ENCODE measurements around the gene COL9A3. TPM values are rescaled to one million over a fixed set of nuclear protein-coding genes. Genes with fewer than 3 reads are reported as not detected.

The COL9A3 gene
- total RNA-seq, 1 donor from 2014 or later, result 2.1 TPM

DNA sequence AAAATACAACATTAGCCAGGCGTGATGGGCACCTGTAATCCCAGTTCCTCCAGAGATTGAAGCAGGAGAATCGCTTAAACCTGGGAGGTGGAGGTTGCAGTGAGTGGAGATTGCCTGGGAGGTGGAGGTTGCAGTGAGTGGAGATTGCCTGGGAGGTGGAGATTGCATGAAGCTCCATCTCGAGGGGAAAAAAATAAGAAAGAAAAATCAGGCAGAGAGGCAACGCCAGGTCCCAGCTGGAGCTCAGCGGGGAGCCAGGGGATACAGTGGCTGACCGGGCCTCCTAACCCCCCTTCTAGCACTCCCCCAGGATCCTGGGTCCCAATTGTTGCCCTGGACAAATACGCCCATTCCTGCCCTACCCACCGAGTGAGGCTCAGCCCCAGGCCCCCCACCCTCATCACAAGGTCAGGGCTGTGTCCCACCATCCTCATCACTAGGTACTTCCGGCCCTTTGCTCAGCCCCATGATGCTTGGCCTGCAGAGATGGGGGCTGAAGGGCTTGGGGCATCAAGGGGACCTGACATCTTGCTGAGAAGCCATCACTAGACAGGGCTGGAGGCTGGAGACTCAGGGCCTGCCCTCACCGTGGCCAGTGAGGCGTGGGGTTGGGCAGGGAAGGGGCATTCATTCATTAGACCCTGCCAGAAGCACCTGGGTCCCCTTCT lies 10.3 kb upstream of the COL9A3 start:
- Histone ChIP-seq H3K36me3 (peaks cover 39% of the 10 kb centered on the region), H3K4me1 (peaks cover 66% of the 10 kb centered on the region), H3K27ac (replicated peaks) (peak overlapping the region; percentile 91), H3K4me3 (peak overlapping the region; percentile 99), H3K9me3 (replicated peaks) (no peaks in the 10 kb centered on the region), H3K27me3 (ENCODE audit: low read depth) (no peaks in the 10 kb centered on the region)
- intact Hi-C loops (cut with micrococcal nuclease), result no loop called here
- no peak for DNase-seq
- TF ChIP-seq, protein P1, sequence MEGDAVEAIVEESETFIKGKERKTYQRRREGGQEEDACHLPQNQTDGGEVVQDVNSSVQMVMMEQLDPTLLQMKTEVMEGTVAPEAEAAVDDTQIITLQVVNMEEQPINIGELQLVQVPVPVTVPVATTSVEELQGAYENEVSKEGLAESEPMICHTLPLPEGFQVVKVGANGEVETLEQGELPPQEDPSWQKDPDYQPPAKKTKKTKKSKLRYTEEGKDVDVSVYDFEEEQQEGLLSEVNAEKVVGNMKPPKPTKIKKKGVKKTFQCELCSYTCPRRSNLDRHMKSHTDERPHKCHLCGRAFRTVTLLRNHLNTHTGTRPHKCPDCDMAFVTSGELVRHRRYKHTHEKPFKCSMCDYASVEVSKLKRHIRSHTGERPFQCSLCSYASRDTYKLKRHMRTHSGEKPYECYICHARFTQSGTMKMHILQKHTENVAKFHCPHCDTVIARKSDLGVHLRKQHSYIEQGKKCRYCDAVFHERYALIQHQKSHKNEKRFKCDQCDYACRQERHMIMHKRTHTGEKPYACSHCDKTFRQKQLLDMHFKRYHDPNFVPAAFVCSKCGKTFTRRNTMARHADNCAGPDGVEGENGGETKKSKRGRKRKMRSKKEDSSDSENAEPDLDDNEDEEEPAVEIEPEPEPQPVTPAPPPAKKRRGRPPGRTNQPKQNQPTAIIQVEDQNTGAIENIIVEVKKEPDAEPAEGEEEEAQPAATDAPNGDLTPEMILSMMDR (IDR thresholded peaks at IDR 0.05; ENCODE audit: borderline replicate concordance), result no peak

DNA sequence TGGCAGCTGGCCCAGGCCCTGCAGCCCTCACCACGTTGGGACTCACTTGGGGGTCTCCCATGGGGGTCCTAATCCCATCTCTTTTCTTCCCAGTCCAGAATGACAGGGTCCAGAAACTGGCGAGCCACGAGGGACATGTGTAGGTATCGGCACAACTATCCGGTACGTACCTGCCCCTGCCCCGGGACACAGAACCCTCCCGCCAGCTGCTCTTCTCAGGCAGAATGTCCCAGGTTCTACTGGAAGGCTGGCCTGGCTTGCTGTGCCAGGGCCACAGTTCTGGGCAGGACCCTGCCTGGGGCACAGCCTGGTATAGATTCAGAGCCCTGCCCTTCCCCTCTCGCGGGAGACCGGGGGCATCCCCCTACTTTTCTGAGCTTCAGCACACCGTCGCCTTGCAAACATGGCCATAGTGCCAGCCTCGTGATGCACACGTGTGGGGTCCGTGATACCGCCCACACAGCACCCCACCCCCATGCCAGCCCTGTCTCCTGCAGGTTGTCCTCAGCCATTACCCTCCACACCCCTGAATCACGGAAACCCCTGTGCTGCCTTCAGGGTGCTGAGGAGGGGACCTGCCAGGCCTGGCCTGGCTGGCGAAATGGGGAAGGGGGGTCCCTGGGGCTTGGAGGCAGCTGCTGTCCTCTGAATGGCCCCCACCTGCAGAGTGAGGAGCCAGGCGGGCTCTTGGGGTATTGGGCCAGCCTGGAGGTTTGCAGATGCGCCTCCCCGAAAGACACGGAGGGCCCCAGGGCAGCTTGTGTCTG lies 9.2 kb upstream of the COL9A3 start:
- DNase-seq, result no peak

DNA sequence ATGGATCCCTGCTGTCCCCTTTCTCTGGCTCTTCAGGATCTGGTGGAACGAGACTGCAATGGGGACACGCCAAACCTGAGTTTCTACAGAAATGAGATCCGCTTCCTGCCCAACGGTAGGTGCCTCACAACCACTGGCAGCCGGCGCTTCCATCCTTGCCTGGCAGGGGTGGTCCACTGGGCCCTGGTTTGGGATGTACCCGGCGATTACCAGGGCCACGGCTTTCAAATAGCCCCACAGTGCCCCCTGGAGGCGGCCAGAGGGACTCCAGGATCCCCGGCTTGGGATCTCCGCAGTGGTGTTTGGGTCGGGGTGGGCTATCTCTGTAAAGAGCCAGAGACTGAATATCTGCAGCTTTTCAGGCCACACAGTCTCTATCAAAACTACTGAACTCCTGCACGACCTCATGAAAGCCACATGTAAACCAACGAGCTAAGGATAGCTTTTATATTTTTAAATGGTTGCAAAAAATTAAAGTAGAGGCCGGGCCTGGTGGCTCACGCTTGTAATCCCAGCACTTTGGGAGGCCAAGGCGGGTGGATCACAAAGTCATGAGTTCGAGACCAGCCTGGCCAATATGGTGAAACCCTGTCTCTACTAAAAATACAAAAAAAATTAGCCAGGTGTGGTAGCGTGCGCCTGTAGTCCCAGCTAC lies 8.5 kb upstream of the COL9A3 start:
- Histone ChIP-seq H3K27me3 (ENCODE audit: low read depth) (no peaks in the 10 kb centered on the region), H3K9me3 (replicated peaks) (no peaks in the 10 kb centered on the region), H3K27ac (replicated peaks) (no peak overlapping the region), H3K4me1 (peaks cover 49% of the 10 kb centered on the region), H3K36me3 (peaks cover 55% of the 10 kb centered on the region), H3K4me3 (no peak overlapping the region)
- DNase-seq, result peak; percentile 73
- TF ChIP-seq, protein P1 (IDR thresholded peaks at IDR 0.05; ENCODE audit: borderline replicate concordance), result peak; percentile 95
- intact Hi-C loops (cut with micrococcal nuclease), result no loop called here

More for the DNA sequence above, 9.2 kb upstream of the COL9A3 start:
- H3K27ac ChIP-seq (replicated peaks), result no peak overlapping the region
- H3K36me3 ChIP-seq, result peaks cover 50% of the 10 kb centered on the region
- TF ChIP-seq, protein P1 (IDR thresholded peaks at IDR 0.05; ENCODE audit: borderline replicate concordance), result no peak
- H3K4me1 ChIP-seq, result peaks cover 56% of the 10 kb centered on the region
- no peak overlapping the region for H3K4me3 ChIP-seq
- H3K27me3 ChIP-seq (ENCODE audit: low read depth), result no peaks in the 10 kb centered on the region
- intact Hi-C loops (cut with micrococcal nuclease), result no loop called here
- H3K9me3 ChIP-seq (replicated peaks), result no peaks in the 10 kb centered on the region

DNA sequence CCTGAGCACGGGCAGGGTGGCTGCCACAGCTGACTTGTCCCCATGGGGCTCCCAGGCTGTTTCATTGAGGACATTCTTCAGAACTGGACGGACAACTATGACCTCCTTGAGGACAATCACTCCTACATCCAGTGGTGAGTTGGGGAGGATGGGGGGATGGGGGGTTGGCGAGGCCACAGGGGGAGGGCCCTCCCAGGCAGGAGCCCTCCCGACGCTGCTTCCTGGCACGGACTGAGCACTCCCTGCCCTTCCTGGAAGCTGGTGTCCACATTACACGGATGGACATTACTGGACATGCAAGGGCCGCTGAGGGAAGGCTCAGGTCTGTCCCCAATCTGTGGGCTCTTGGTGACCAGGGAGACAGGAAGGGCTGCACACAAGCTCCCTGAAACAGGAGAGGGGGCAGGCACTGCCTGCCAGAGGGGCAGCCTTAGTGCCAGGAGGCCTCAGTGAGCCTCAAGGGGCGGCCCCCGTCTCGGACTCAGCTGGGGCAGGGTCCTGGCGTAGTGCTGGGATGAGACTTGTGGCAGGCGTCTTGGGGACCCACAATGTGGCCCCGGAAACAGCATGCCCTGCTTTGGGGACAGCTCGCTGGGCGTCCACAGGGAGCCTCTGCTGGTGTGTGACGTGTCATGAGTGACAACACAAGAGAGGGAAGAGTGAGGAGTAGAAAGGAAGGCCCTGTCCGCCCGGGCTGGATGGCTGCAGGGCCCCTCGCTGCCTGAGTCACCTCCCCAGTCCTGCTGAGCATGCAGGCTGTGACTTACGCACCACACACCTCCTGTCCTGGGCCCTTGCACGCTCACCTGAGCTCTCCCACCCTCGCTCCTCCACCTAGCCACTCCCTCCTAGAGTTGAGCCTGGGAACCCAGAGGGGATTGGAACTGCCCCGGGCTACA lies 7.1 kb upstream of the COL9A3 start:
- no peak for DNase-seq
- TF ChIP-seq, protein P1 (IDR thresholded peaks at IDR 0.05; ENCODE audit: borderline replicate concordance), result no peak
- intact Hi-C loops (cut with micrococcal nuclease), result no loop called here

DNA sequence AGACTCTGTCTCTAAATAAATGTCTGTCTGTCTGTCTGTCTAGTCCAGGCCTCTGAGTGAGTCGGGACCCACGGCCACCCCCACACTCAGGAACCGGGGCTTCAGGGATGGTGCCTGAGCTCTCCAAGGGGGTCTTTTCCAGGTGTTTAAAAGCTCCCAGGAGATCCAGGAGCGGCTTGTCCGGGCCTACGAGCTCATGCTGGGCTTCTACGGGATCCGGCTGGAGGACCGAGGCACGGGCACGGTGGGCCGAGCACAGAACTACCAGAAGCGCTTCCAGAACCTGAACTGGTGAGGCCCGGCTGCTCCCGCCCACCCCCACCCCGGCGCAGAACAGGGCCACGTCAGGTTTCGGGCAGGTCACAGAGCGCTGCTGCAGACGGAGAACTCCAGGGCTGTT lies 5.5 kb upstream of the COL9A3 start:
- H3K27me3 ChIP-seq (ENCODE audit: low read depth), result peaks cover 21% of the 10 kb centered on the region
- H3K36me3 ChIP-seq, result peaks cover 55% of the 10 kb centered on the region
- H3K4me1 ChIP-seq, result peaks cover 40% of the 10 kb centered on the region
- H3K4me3 ChIP-seq, result no peak overlapping the region
- no peak for DNase-seq
- H3K9me3 ChIP-seq (replicated peaks), result no peaks in the 10 kb centered on the region
- H3K27ac ChIP-seq (replicated peaks), result no peak overlapping the region
- intact Hi-C loops (cut with micrococcal nuclease), result no loop called here
- TF ChIP-seq, protein P1 (IDR thresholded peaks at IDR 0.05; ENCODE audit: borderline replicate concordance), result no peak

More for the DNA sequence above, 7.1 kb upstream of the COL9A3 start:
- Histone ChIP-seq H3K27me3 (ENCODE audit: low read depth) (peaks cover 6% of the 10 kb centered on the region), H3K27ac (replicated peaks) (no peak overlapping the region), H3K9me3 (replicated peaks) (no peaks in the 10 kb centered on the region), H3K4me3 (no peak overlapping the region), H3K4me1 (peaks cover 40% of the 10 kb centered on the region), H3K36me3 (peaks cover 55% of the 10 kb centered on the region)

Data from left ventricle myocardium inferior (tissue), 1 donor.